Smooth muscle cell (in vitro differentiated cells): ENCODE measurements around the gene WTAP. TPM values are rescaled to one million over a fixed set of nuclear protein-coding genes. Genes with fewer than 3 reads are reported as not detected.

ENCODE experiments used
- DNase-seq: peaks from one replicate; lab custom pipeline; 2025; ENCODE audit not compliant: unreplicated experiment; lab: John Stamatoyannopoulos, UW
- H2AFZ ChIP-seq: fragments of 200-600 bp; sonication (generic); 2 replicates; pipeline ENCODE4 v1.6.0; 2016; ENCODE audit warnings: antibody characterized with exemption, low read depth, mild to moderate bottlenecking
- H3F3A ChIP-seq: fragments of 200-600 bp; sonication (generic); 2 replicates; pipeline ENCODE4 v1.6.0; 2017; ENCODE audit warnings: antibody characterized with exemption, low read depth
- H3K27ac ChIP-seq: fragments of 200-600 bp; sonication (generic); 2 replicates; pipeline ENCODE4 v1.5.1; 2016; ENCODE audit warnings: low read depth, mild to moderate bottlenecking
- H3K27me3 ChIP-seq: fragments of 200-600 bp; sonication (generic); 2 replicates; pipeline ENCODE4 v1.6.1; 2016; ENCODE audit warnings: low read depth, mild to moderate bottlenecking
- H3K36me3 ChIP-seq: fragments of 200-600 bp; sonication (generic); 2 replicates; pipeline ENCODE4 v1.5.1; 2016; ENCODE audit warnings: low read depth
- H3K4me1 ChIP-seq: fragments of 200-600 bp; sonication (generic); 2 replicates; pipeline ENCODE4 v1.5.1; 2016; ENCODE audit warnings: low read depth
- H3K4me2 ChIP-seq: fragments of 200-600 bp; sonication (generic); 2 replicates; pipeline ENCODE4 v1.6.0; 2016; ENCODE audit warnings: mild to moderate bottlenecking
- H3K4me3 ChIP-seq: fragments of 200-600 bp; sonication (generic); 2 replicates; pipeline ENCODE4 v1.5.1; 2016; ENCODE audit warnings: mild to moderate bottlenecking
- H3K79me2 ChIP-seq: fragments of 200-600 bp; sonication (generic); 2 replicates; pipeline ENCODE4 v1.6.0; 2016; ENCODE audit warnings: low read depth, mild to moderate bottlenecking
- H3K9ac ChIP-seq: fragments of 200-600 bp; sonication (generic); 2 replicates; pipeline ENCODE4 v1.6.0; 2016; ENCODE audit warnings: low read depth
- H3K9me3 ChIP-seq: fragments of 200-600 bp; sonication (generic); replicated peaks from 2 replicates; pipeline ENCODE4 v1.5.1; 2016; ENCODE audit warnings: low read depth
- H4K20me1 ChIP-seq: fragments of 200-600 bp; sonication (generic); 2 replicates; pipeline ENCODE4 v1.6.0; 2016; ENCODE audit warnings: low read depth
- WGBS: methylation state at CpG from one replicate; pipeline ENCODE4 v1.1.7; 2016; ENCODE audit warnings: low lambda C conversion rate; 5-methylcytosine and 5-hydroxymethylcytosine counted together
- polyA plus RNA-seq: library from polyadenylated mRNA; unstranded; fragments of >200 nt; fragmentation: Nextera tagmentation; extraction: Ambion mirVana; gene quantifications from 2 replicates; pipeline ENCODE4 v1.2.1, GENCODE V29; 2016
- total RNA-seq: library from RNA; depleted of rRNA; stranded (reverse); fragments of >200 nt; gene quantifications from 2 replicates; pipeline ENCODE4 v1.2.3, GENCODE V29; 2014
- TF ChIP-seq, protein P1 (sequence below): fragments of 200-600 bp; sonication (generic); IDR thresholded peaks from 2 replicates; pipeline ENCODE4 v1.5.1; 2017; ENCODE audit warnings: borderline replicate concordance, mild to moderate bottlenecking, antibody characterized with exemption; ENCODE audit not compliant: insufficient read depth, poor library complexity, severe bottlenecking

WTAP gene
- total and polyA plus RNA-seq, 2 experiments from 2014 or later = 39.4 to 90.2 TPM

DNA sequence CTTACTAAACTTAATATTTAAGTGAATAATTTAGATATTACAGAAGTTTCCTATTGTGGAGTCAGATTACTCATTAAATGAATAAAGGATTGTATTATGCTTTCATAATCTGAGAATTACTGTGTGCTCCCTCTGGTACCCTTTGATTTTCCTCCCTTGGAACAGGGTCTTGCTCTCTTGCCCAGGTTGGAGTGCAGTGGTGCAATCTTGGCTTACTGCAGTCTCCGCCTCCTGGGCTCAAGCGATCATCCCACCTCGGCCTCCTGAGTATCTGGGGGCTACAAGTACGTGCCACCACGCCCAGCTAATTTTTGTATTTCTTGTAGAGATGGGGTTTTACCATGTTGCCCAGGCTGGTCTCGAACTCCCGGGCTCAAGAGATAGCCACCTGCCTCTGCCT is 9.6 kb downstream of the WTAP start:
- DNase-seq = no peak
- Histone ChIP-seq H3K79me2 (peaks cover 98% of the 10 kb centered on the region), H3K27me3 (no peaks in the 10 kb centered on the region), H3K4me1 (no peaks in the 10 kb centered on the region), H3K4me2 (no peak overlapping the region), H2AFZ (no peak overlapping the region), H4K20me1 (peaks cover 96% of the 10 kb centered on the region), H3F3A (peaks cover 2% of the 10 kb centered on the region), H3K9me3 (no peaks in the 10 kb centered on the region), H3K36me3 (peaks cover 15% of the 10 kb centered on the region), H3K4me3 (no peak overlapping the region), H3K27ac (peak overlapping the region; percentile 28), H3K9ac (no peak overlapping the region)
- 95% methylated on average over 7 of the region's 7 CpGs for WGBS
- TF ChIP-seq, protein P1, sequence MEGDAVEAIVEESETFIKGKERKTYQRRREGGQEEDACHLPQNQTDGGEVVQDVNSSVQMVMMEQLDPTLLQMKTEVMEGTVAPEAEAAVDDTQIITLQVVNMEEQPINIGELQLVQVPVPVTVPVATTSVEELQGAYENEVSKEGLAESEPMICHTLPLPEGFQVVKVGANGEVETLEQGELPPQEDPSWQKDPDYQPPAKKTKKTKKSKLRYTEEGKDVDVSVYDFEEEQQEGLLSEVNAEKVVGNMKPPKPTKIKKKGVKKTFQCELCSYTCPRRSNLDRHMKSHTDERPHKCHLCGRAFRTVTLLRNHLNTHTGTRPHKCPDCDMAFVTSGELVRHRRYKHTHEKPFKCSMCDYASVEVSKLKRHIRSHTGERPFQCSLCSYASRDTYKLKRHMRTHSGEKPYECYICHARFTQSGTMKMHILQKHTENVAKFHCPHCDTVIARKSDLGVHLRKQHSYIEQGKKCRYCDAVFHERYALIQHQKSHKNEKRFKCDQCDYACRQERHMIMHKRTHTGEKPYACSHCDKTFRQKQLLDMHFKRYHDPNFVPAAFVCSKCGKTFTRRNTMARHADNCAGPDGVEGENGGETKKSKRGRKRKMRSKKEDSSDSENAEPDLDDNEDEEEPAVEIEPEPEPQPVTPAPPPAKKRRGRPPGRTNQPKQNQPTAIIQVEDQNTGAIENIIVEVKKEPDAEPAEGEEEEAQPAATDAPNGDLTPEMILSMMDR = no peak

DNA sequence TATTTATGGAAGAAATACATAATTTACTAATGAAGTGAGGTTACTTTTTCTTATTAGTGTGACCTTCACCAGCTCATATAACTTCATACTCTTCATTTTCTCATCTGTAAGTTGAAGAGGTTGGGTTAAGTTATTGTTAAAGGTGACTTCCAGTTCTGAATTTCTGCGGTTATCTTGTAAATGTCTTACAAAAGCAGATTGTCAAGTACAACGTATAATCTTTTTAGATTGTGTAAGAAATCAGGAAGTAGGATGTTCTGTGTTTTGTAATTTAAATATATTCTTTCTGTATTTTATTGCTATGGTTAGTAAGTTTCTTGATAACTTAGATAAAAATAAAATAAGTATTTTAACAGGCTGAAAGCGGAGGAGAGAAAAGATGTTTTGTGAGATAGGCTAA is 12.0 kb downstream of the WTAP start:
- H3K9me3 ChIP-seq = no peaks in the 10 kb centered on the region
- H3K79me2 ChIP-seq = peaks cover 97% of the 10 kb centered on the region
- H2AFZ ChIP-seq = no peak overlapping the region
- H3K27me3 ChIP-seq = no peaks in the 10 kb centered on the region
- no peak overlapping the region for H3K4me3 ChIP-seq
- TF ChIP-seq, protein P1 = no peak
- H3K36me3 ChIP-seq = peaks cover 28% of the 10 kb centered on the region
- no peaks in the 10 kb centered on the region for H3K4me1 ChIP-seq
- H3K27ac ChIP-seq = peak overlapping the region; percentile 12
- no peak for DNase-seq
- H3K4me2 ChIP-seq = no peak overlapping the region
- H3K9ac ChIP-seq = no peak overlapping the region
- peaks cover 91% of the 10 kb centered on the region for H4K20me1 ChIP-seq
- 93% methylated on average over 3 of the region's 3 CpGs for WGBS
- H3F3A ChIP-seq = peaks cover 2% of the 10 kb centered on the region

DNA sequence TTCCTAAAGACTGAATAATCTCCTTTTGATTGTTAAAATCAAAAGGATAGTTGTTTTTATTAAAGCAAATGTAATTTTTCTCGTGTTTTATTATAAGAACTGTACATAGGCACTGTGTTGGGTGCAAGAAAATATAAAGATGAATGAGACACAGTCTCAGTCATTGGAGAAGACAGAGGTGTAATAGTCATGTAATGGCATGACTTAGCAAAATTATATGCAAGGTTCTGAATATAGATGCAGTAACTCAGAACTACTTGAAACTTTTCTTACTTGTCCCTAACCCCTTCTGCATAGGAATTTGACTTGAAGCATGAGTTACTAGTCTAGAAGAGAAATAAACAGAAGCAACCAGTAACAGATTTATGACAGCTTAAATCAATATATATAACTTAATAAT is 14.9 kb downstream of the WTAP start:
- no peak for DNase-seq
- no peaks in the 10 kb centered on the region for H3K27me3 ChIP-seq
- peaks cover 89% of the 10 kb centered on the region for H4K20me1 ChIP-seq
- no peak overlapping the region for H3K4me3 ChIP-seq
- WGBS = 92% methylated on average over 1 of the region's 1 CpG
- H3K36me3 ChIP-seq = peaks cover 48% of the 10 kb centered on the region
- peak overlapping the region; percentile 19 for H3K27ac ChIP-seq
- H2AFZ ChIP-seq = no peak overlapping the region
- no peaks in the 10 kb centered on the region for H3K9me3 ChIP-seq
- peaks cover 96% of the 10 kb centered on the region for H3K79me2 ChIP-seq
- H3K9ac ChIP-seq = no peak overlapping the region
- H3K4me2 ChIP-seq = no peak overlapping the region
- H3F3A ChIP-seq = peaks cover 5% of the 10 kb centered on the region
- no peaks in the 10 kb centered on the region for H3K4me1 ChIP-seq
- TF ChIP-seq, protein P1 = no peak

DNA sequence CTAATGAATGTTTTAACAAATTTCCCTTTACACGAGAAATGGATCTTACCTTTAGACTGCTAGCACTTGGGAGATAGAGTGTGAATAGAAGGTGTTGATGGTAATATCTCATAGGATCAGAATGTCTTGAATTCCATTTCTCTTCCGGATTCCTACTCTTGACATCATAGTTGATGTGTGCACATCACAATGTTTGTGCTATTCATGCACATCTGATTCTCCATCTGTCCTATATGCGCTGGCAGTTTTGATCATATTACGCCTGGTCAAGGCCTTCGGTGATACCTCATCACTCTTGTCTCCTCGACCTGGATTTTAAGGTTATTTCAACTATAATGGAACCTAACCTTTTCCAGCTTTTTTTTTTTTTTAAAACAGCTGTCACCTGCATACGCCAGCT is 17.8 kb downstream of the WTAP start:
- H3F3A ChIP-seq = peaks cover 3% of the 10 kb centered on the region
- no peak overlapping the region for H2AFZ ChIP-seq
- H3K36me3 ChIP-seq = peaks cover 46% of the 10 kb centered on the region
- H3K4me3 ChIP-seq = no peak overlapping the region
- H4K20me1 ChIP-seq = peaks cover 67% of the 10 kb centered on the region
- H3K79me2 ChIP-seq = peaks cover 75% of the 10 kb centered on the region
- peak overlapping the region; percentile 4 for H3K27ac ChIP-seq
- H3K9me3 ChIP-seq = no peaks in the 10 kb centered on the region
- TF ChIP-seq, protein P1 = no peak
- no peak overlapping the region for H3K9ac ChIP-seq
- DNase-seq = no peak
- H3K27me3 ChIP-seq = no peaks in the 10 kb centered on the region
- WGBS = 96% methylated on average over 7 of the region's 7 CpGs
- H3K4me2 ChIP-seq = no peak overlapping the region
- H3K4me1 ChIP-seq = no peaks in the 10 kb centered on the region
